GM10248 (cell line): ENCODE measurements around the gene TKTL1.

Source experiments
- CTCF ChIA-PET: fragments of 300-600 bp; sonication (Branson Sonifier 250); formaldehyde crosslinking; extraction: SDS; loops from one replicate; lab custom pipeline; 2021; ENCODE audit warnings: antibody characterized with exemption; lab: Yijun Ruan, JAX
- POLR2A ChIA-PET: fragments of 350-650 bp; sonication (Branson Sonifier 250); formaldehyde crosslinking; extraction: SDS; loops from one replicate; lab custom pipeline; 2020; ENCODE audit warnings: antibody characterized with exemption; lab: Yijun Ruan, JAX
- DNase-seq: peaks from one replicate; pipeline ENCODE4 v3.0.0; 2012; ENCODE audit errors: extremely low spot score
- CTCF ChIP-seq: IDR thresholded peaks from 2 replicates; pipeline ENCODE4 v1.5.1; 2012; ENCODE audit warnings: mild to moderate bottlenecking, low read depth; ENCODE audit errors: extremely low read depth, missing control alignments, control extremely low read depth

Gene TKTL1

GRCh38 chrX:154372612-154373022 lies 77.0 kb downstream of the TKTL1 start:
- ChIA-PET CTCF (interaction anchor here (0.8 to 5.2 kb wide), 15 partner anchors 11 to 447 kb away, joined by 3 to 61 read pairs (median 5); partner anchors contain the start of genes ARHGAP4, RPL10 and SLC10A3), POLR2A (no interaction called here)
- TF ChIP-seq CTCF, result no peak
- DNase-seq, result peak; percentile 63

- peak; percentile 42 for TF ChIP-seq CTCF
- CTCF ChIA-PET, result interaction anchor here (0.8 to 5.2 kb wide), 20 partner anchors 10 to 448 kb away, joined by 3 to 61 read pairs (median 4); partner anchors contain the start of genes ARHGAP4, RPL10 and SLC10A3
- DNase-seq, result no peak
- POLR2A ChIA-PET, result no interaction called here
These were observed 78.0 kb downstream of the TKTL1 start for GRCh38 chrX:154373340-154374306.

- POLR2A ChIA-PET, result no interaction called here
- TF ChIP-seq CTCF, result peak; percentile 49
- CTCF ChIA-PET, result interaction anchor here (0.9 to 5.2 kb wide), 10 partner anchors 9 to 449 kb away, joined by 3 to 61 read pairs (median 8); partner anchors contain the start of genes ARHGAP4, RPL10 and SLC10A3
- DNase-seq, result peak; percentile 31
These were observed 78.9 kb downstream of the TKTL1 start, which contains the start of gene FLNA for GRCh38 chrX:154374313-154375155. Gene FLNA, minus strand, starts transcription at chrX:154374634. Its CDS starts 3,389 bp downstream, at chrX:154371245.

GRCh38 chrX:154375156-154375504 lies 79.5 kb downstream of the TKTL1 start:
- no peak for DNase-seq
- CTCF ChIA-PET, result interaction anchor here (1.5 to 5.2 kb wide), 3 partner anchors 153 to 357 kb away, joined by 3 to 61 read pairs (median 27); no protein-coding TSS in a partner anchor
- TF ChIP-seq CTCF, result no peak
- POLR2A ChIA-PET, result no interaction called here

GRCh38 chrX:154376774-154377173 lies 81.2 kb downstream of the TKTL1 start:
- ChIA-PET POLR2A (no interaction called here), CTCF (interaction anchor here (5.2 kb wide), 1 partner anchor 151 kb away, joined by 27 read pairs; no protein-coding TSS in a partner anchor)
- no peak for DNase-seq

More at GRCh38 chrX:154376774-154377173, 81.2 kb downstream of the TKTL1 start:
- TF ChIP-seq CTCF, result no peak
